B cell (primary cell): ENCODE measurements around the gene RASAL3. TPM values are rescaled to one million over a fixed set of nuclear protein-coding genes. Genes with fewer than 3 reads are reported as not detected.

Experiments used
- ATAC-seq: fragments of 200-7000 bp; cut with Tn5 transposase; one replicate; pipeline ENCODE4 v1.10.0; 2021; ENCODE audit warnings: low read depth, mild to moderate bottlenecking, moderate number of reproducible peaks, moderate library complexity
- CTCF ChIA-PET: fragments of 350-600 bp; sonication (Branson Sonifier 250); formaldehyde crosslinking; loops from one replicate; lab custom pipeline; 2021; ENCODE audit warnings: antibody characterized with exemption, inconsistent platforms; lab: Charles Lee
- POLR2A ChIA-PET: fragments of 350-600 bp; sonication (Branson Sonifier 250); formaldehyde crosslinking; loops from one replicate; lab custom pipeline; 2021; ENCODE audit warnings: antibody characterized with exemption; lab: Charles Lee
- DNase-seq: peaks from one replicate; pipeline ENCODE4 v3.0.0; 2013
- H2AFZ ChIP-seq: 2 replicates; pipeline ENCODE4 v1.6.1; 2012; ENCODE audit warnings: mild to moderate bottlenecking, low read depth, low read length; ENCODE audit not compliant: insufficient read depth, poor library complexity, severe bottlenecking
- H3K27ac ChIP-seq, 2 donors: 1 replicate in 1 of 2; 2 replicates in 1 of 2; pipeline ENCODE4 v1.5.1; 2012 to 2013; ENCODE audit warnings: low read length in 2 of 2, mild to moderate bottlenecking in 2 of 2, moderate library complexity in 1 of 2
- H3K27me3 ChIP-seq, 4 experiments: fragments of 200-600 bp in 1 of 4; sonication (generic) in 1 of 4; replicated peaks in 1 of 4; 1 replicate in 2 of 4; 2 replicates in 2 of 4; pipeline versions ENCODE4 v1.6.1 to v1.7.0; 2013 to 2016; ENCODE audit warnings: low read length in 3 of 4, mild to moderate bottlenecking in 2 of 4, mixed read lengths in 1 of 4, moderate library complexity in 1 of 4; ENCODE audit not compliant: insufficient read depth in 4 of 4, control insufficient read depth in 3 of 4; ENCODE audit errors: control extremely low read depth in 1 of 4
- H3K36me3 ChIP-seq, 2 experiments: replicated peaks in 1 of 2; 1 replicate in 1 of 2; 2 replicates in 1 of 2; pipeline versions ENCODE4 v1.6.1 to v1.7.1; 2013; ENCODE audit warnings: low read length in 1 of 2; ENCODE audit not compliant: insufficient read depth in 2 of 2, control insufficient read depth in 1 of 2; ENCODE audit errors: control extremely low read depth in 1 of 2, extremely low read depth in 1 of 2
- H3K4me1 ChIP-seq, 2 donors: fragments of 200-600 bp in 1 of 2; sonication (generic) in 1 of 2; 1 replicate in 1 of 2; 2 replicates in 1 of 2; pipeline versions ENCODE4 v1.5.1 to v1.6.1; 2013 to 2017; ENCODE audit warnings: low read length in 2 of 2; ENCODE audit not compliant: control insufficient read depth in 2 of 2, insufficient read depth in 2 of 2
- H3K4me2 ChIP-seq: replicated peaks from 2 replicates; pipeline ENCODE3; 2012; ENCODE audit warnings: mild to moderate bottlenecking, low read depth, low read length; ENCODE audit not compliant: poor library complexity, severe bottlenecking
- H3K4me3 ChIP-seq, 5 experiments: fragments of 200-600 bp in 1 of 5; sonication (generic) in 1 of 5; 1 replicate in 3 of 5; 2 replicates in 2 of 5; pipeline versions ENCODE4 v1.5.1 to v1.7.0; 2011 to 2016; ENCODE audit warnings: low read length in 4 of 5, mild to moderate bottlenecking in 4 of 5, low read depth in 2 of 5, control low read depth in 1 of 5, moderate library complexity in 1 of 5; ENCODE audit not compliant: insufficient read depth in 1 of 5; ENCODE audit errors: control extremely low read depth in 1 of 5, extremely low read depth in 1 of 5
- H3K79me2 ChIP-seq: fragments of 200-600 bp; sonication (generic); one replicate; pipeline ENCODE4 v1.6.0; 2016; ENCODE audit warnings: low read length; ENCODE audit not compliant: control insufficient read depth, insufficient read depth
- H3K9ac ChIP-seq: fragments of 200-600 bp; sonication (generic); 2 replicates; pipeline ENCODE4 v1.6.1; 2017; ENCODE audit warnings: mild to moderate bottlenecking, low read length, moderate library complexity
- H3K9me3 ChIP-seq, 3 donors: one replicate each; pipeline versions ENCODE4 v1.6.1 to v1.7.1; 2013; ENCODE audit warnings: low read length in 2 of 3; ENCODE audit not compliant: control insufficient read depth in 2 of 3, insufficient read depth in 1 of 3; ENCODE audit errors: control extremely low read depth in 1 of 3
- H4K20me1 ChIP-seq: 2 replicates; pipeline ENCODE4 v1.6.0; 2012; ENCODE audit warnings: mild to moderate bottlenecking, low read length; ENCODE audit not compliant: insufficient read depth, control insufficient read depth, poor library complexity, severe bottlenecking
- H3K27ac Mint-ChIP-seq: one replicate; pipeline ENCODE4 v1.8.0; 2021; ENCODE audit warnings: mixed read lengths
- H3K27me3 Mint-ChIP-seq: one replicate; pipeline ENCODE4 v1.8.0; 2021; ENCODE audit warnings: mixed read lengths
- H3K4me1 Mint-ChIP-seq: one replicate; pipeline ENCODE4 v1.8.0; 2021; ENCODE audit warnings: mixed read lengths
- H3K4me3 Mint-ChIP-seq: one replicate; pipeline ENCODE4 v1.8.0; 2021; ENCODE audit warnings: mixed read lengths
- H3K9me3 Mint-ChIP-seq: one replicate; pipeline ENCODE4 v1.8.0; 2022; ENCODE audit warnings: mixed read lengths; ENCODE audit not compliant: insufficient read depth
- CTCF ChIP-seq: fragments of 200-600 bp; IDR thresholded peaks from one replicate; pipeline ENCODE4 v1.8.0; 2022; ENCODE audit warnings: antibody characterized with exemption, mild to moderate bottlenecking
- EZH2 ChIP-seq: IDR thresholded peaks from 2 replicates; pipeline ENCODE4 v1.6.1; 2012; ENCODE audit warnings: borderline replicate concordance, low read depth, mild to moderate bottlenecking, moderate library complexity, low read length; ENCODE audit not compliant: insufficient read depth, poor library complexity, severe bottlenecking
- WGBS: methylation state at CpG from one replicate; pipeline ENCODE4 v1.1.5; 2013; ENCODE audit warnings: missing lambda C conversion rate; ENCODE audit not compliant: insufficient coverage; 5-methylcytosine and 5-hydroxymethylcytosine counted together
- intact Hi-C: fragments of 100-400 bp; cut with micrococcal nuclease; formaldehyde crosslinking; loops from one replicate; pipeline ENCODE4 v1.10.0; 2022
- polyA plus RNA-seq: library from polyadenylated mRNA; depleted of rRNA; stranded (reverse); fragments of >200 nt; gene quantifications from 2 replicates; pipeline ENCODE4 v1.2.3, GENCODE V29; 2012
- total RNA-seq, 2 donors: library from RNA; stranded (reverse); fragments of 120-200 nt in 1 of 2; gene quantifications; 1 replicate in 1 of 2; 2 replicates in 1 of 2; pipeline versions ENCODE4 v1.2.3 to v1.2.4, GENCODE V29; 2013 to 2022

The RASAL3 gene
- total and polyA plus RNA-seq, 2 donors (not counting 1 experiment from before 2014, with no cell fraction given): 95.3 to 154 TPM

GRCh38 chr19:15468675-15469512 lies 4.5 kb upstream of the RASAL3 start:
- H3K4me1 Mint-ChIP-seq: peaks cover 38% of the 10 kb centered on the region
- intact Hi-C loops: no loop called here
- Histone ChIP-seq H4K20me1 (no peaks in the 10 kb centered on the region), H3K4me3 (peak overlapping the region in 2 of 5 experiments; percentile 38 to 44), H3K9me3 (peaks cover 0 to 8% (median 0%) of the 10 kb centered on the region in 3 donors), H3K79me2 (peaks cover 36% of the 10 kb centered on the region), H3K9ac (peak overlapping the region; percentile 49), H3K27ac (no peak overlapping the region), H3K27me3 (peaks cover 0 to 24% (median 8%) of the 10 kb centered on the region in 4 experiments), H3K4me2 (peak overlapping the region; percentile 84), H3K36me3 (no peaks in the 10 kb centered on the region), H3K4me1 (peaks cover 29 to 37% of the 10 kb centered on the region in 2 donors), H2AFZ (peak overlapping the region; percentile 38)
- no peaks in the 10 kb centered on the region for H3K9me3 Mint-ChIP-seq
- H3K27me3 Mint-ChIP-seq: peaks cover 23% of the 10 kb centered on the region
- H3K4me3 Mint-ChIP-seq: peak overlapping the region; percentile 82
- 50% methylated on average over 12 of the region's 12 CpGs for WGBS
- TF ChIP-seq EZH2 (no peak), CTCF (no peak)
- ATAC-seq: no peak
- H3K27ac Mint-ChIP-seq: peak overlapping the region; percentile 61
- DNase-seq: no peak
- CTCF ChIA-PET: interaction anchor here (1.9 kb wide), 1 partner anchor 86 kb away, joined by 5 read pairs; no protein-coding TSS in a partner anchor
- POLR2A ChIA-PET: no interaction called here
